HG02678 (cell line): ENCODE measurements around the gene FMNL2.

ENCODE experiments used
- ATAC-seq: cut with Tn5 transposase; IDR thresholded peaks from one replicate; pipeline ENCODE4 v1.9.1; 2021; ENCODE audit warnings: mild to moderate bottlenecking, moderate library complexity; ENCODE audit not compliant: unreplicated experiment

Gene FMNL2

GRCh38 chr2:152444448-152444847, 109.5 kb downstream of the FMNL2 start:
- no peak for ATAC-seq

DNA sequence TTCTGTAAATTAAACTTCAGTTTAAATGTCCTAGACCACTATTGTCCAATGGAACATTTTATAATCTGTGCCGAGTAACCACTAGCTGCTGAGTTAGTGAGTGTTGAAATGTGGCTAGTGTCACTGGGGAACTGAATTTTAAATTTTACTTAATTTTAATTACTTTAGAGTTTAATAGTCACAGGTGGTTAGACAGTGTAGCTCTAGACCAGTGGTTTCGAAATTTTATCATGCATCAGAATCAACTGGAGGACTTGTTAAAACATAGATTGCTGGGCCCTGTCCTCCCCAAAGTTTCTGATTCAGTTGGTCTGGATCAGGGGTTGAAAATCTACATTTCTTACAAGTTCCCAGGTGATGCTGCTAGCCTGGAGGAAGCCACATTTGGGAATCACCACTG, 110.4 kb downstream of the FMNL2 start:
- no peak for ATAC-seq

GRCh38 chr2:152445791-152446201, 110.8 kb downstream of the FMNL2 start:
- ATAC-seq, result peak; percentile 45

DNA sequence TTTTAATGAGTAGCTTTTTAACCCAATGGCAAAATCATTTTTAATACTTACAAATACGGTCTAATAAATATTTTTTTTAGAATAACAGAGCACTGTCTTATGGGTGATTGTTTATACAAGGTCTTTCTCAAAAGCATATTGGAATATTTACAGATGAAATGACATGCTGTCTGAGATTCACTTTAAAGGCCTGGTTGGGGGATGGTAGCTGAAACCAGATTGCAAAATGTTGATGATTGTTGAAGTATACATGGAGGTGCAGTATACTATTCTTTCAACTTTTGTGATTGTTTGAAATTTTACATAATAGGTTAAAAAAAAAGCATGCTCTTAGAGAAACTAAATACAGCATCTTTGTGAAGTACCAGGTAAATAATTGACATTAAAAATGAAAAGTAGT, 111.2 kb downstream of the FMNL2 start:
- no peak for ATAC-seq

- ATAC-seq, result no peak
Measured at GRCh38 chr2:152447897-152448296, 112.9 kb downstream of the FMNL2 start.

GRCh38 chr2:152448606-152449005, 113.6 kb downstream of the FMNL2 start:
- ATAC-seq, result no peak

GRCh38 chr2:152449578-152449977, 114.6 kb downstream of the FMNL2 start:
- ATAC-seq, result no peak

DNA sequence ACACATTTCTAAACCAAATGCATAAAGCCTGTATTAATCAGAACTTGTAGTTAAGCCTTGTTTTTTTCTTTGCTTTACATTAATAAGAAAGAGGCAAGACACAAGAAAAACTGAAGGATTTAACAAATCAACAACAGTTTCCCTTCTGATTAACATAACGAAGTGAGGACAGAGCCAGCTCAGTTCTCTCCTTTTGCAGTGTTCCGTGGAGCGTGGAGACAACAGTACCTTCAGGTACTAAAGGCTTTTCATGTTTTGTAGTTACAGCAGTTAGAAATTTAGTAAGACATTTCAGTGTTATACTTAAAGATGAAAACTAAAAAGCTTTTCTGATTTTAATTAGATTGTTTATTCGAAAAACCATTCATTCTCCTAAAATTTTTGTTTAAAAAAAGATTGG, 115.2 kb downstream of the FMNL2 start:
- ATAC-seq, result no peak

DNA sequence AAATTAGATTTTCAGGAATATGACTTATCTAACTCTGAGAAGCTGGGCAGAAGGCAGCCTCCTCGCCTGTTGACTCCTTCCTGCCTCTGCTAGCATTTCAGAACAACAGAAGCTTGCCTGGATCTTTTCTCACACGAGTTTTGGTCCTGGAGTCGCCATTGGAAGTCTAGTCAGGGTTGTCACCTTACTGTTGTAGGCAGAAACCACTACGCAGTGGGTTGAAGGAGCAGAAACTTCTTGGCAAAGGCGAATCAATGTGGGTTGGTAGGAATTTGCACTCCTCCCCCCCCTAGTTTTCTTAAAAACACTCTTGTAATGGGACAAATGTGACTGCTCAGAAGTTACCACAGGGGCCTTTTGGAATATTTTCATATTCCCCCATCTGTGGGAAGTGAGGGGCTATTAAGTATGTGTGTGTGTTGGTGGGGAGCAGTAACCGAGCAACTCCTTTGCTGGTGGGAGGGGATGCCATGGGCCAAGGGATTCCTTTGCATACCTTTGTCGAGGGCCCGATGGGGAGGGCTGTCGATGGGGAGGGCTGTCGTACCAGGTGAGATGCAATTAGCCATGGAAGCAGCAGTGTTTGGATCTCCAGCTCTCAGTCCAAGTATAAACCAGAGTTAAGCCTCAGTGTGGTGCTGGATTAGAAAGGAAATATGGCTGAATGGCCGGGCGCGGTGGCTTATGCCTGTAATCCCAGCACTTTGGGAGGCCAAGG, 117.4 kb downstream of the FMNL2 start:
- ATAC-seq, result no peak

- ATAC-seq, result no peak
Measured at GRCh38 chr2:152453129-152453911, 118.3 kb downstream of the FMNL2 start.

- ATAC-seq, result no peak
Measured at GRCh38 chr2:152454371-152454770, 119.4 kb downstream of the FMNL2 start.

DNA sequence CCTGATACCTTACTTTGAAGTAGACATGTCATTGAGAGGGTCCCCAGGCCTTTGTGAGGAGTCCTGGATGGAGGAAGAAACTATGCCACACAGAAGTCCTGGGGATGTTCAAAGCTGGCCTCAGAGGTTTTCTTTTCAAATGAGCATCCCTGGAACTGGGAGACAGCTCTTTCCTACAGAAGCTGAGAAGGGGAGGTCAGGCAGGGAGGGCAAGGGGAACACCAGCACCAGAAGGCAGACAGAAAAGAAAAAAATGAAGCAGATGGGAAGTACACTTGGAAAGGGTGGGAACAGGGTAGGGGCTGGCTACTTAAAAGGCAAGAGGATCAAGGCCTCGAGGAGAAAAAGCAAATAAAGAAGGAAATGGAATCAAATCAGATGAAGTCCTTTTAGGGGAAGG, 120.0 kb downstream of the FMNL2 start:
- ATAC-seq, result no peak

- no peak for ATAC-seq
Measured at GRCh38 chr2:152455738-152456137, 120.8 kb downstream of the FMNL2 start.

DNA sequence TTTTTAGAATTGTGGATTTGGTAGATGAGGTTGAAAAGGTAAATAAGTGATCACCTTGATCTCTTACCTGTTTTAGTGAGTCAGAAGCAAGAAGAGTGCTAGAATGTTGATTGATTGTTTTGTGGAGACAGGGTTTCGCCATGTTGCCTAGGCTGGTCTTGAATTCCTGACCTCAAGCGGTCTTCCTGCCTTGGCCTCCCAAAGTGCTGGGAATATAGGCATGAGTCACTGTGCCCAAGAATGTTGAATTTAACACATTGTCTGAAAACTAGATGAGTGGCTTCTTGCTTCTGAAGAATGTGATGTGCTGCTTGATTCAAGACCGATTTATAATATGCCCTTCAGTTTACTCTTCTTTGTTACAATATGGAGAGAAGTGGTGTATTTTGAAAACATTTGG, 121.3 kb downstream of the FMNL2 start:
- no peak for ATAC-seq

DNA sequence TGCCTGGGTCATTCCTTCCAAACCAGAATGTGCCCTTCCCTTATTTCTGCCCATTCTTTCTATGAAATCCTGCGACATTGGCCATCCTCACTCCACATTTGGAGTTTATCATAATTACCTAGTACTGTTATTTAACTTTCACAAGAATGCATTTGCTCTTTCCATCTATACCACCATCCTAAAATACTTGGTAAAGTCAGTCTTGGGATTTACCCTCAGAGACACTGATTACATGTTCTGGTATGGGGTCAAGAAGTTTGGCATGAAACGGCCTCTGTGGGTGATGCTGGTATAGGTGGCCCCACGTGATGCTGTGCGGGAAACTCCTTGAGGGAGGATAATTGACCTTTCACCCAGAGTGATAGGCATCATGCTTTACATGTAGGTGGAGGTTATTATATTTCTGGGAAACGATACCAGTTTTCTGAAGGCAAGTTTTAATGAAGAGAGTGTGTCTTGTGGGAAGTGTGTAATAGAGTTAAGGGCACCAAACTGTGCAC, 123.5 kb downstream of the FMNL2 start:
- no peak for ATAC-seq

GRCh38 chr2:152459091-152459490, 124.1 kb downstream of the FMNL2 start:
- ATAC-seq, result no peak

- ATAC-seq, result no peak
Measured at GRCh38 chr2:152460567-152460966, 125.6 kb downstream of the FMNL2 start.

DNA sequence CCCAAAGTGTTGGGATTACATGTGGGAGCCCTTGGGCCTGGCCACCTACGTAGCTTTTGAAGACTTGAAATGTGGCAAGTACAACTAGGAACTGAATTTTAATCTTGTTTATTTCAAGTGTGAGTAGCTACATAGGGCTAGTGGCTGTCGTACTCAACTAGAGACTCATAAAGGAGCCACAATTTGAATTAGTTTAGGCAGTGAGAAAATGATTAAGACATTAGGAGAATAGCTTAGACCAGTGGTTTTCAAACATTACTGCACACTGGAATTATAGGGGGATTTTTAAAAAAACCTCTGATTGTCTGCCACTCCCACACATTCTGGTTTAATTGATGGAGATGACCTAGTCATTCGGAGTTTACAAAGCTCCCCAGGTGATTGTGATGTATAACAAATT, 127.1 kb downstream of the FMNL2 start:
- ATAC-seq, result no peak

DNA sequence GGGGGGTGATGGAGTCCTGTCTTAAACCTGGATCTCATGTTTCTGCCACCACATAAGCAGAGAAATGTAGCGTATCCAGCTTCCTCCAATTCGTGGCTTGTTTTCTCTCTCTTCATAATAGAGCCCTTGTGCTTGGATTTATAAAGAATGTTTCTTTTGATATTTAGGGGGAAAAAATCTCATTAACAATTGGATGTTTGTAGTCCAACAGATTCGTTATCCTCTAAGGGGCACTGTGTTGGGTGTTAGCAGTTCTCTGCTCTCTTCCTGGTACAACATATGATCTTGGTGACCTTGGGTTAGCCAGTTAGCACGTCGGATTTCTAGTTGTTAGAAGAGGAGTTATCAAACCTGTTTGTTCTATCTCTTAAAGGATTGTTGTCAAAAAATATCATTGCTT, 127.8 kb downstream of the FMNL2 start:
- ATAC-seq, result no peak

- no peak for ATAC-seq
Measured at GRCh38 chr2:152464851-152465470, 130.0 kb downstream of the FMNL2 start.

DNA sequence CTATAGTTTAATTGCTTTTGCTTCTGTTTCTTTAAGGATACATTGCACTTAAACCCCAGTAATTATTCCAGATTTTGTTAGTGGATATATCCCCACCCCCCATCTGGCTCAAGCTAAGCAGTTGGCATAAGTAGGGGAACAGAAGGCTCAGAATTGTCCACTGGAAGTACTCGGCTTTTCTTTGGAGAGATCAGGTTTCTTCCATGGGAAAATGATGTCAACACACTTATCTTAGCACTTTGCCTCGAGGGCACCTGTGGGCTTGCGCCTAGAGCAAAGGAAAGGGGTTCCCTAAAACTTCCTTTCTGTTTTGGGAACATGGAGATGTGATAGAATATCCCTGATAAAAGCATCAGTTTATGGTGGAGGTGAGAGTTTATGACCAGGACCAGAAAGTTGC, 130.6 kb downstream of the FMNL2 start:
- no peak for ATAC-seq

GRCh38 chr2:152466041-152466440, 131.1 kb downstream of the FMNL2 start:
- ATAC-seq, result no peak
